IMR-90 (cell line): Measurements from ENCODE around the gene PDF. TPM values are rescaled to one million over a fixed set of nuclear protein-coding genes. Genes with fewer than 3 reads are reported as not detected.

Experiments
- ATAC-seq: fragments of 200-7000 bp; cut with Tn5 transposase; 2 replicates; pipeline ENCODE4 v1.9.1; 2020; ENCODE audit warnings: low read depth, mild to moderate bottlenecking, moderate library complexity
- BruUV-seq: library from RNA; stranded (reverse); fragments of 400-500 nt; replicated peaks from 2 replicates; lab custom pipeline; 2021; lab: Mats Ljungman, UMichigan
- CTCF ChIA-PET: fragments of 300-600 bp; formaldehyde crosslinking; extraction: SDS; loops from one replicate; lab custom pipeline; 2021; ENCODE audit warnings: antibody characterized with exemption; lab: Yijun Ruan, JAX
- POLR2A ChIA-PET: fragments of 300-600 bp; sonication (Branson Sonifier 250); formaldehyde crosslinking; loops from one replicate; lab custom pipeline; 2022; ENCODE audit warnings: antibody characterized with exemption; ENCODE audit not compliant: unreplicated experiment; lab: Charles Lee
- DNase-seq: peaks from one replicate; pipeline ENCODE4 v3.0.0; 2013
- H2AFZ ChIP-seq: replicated peaks from 2 replicates; pipeline ENCODE3; 2013; ENCODE audit warnings: low read length, mild to moderate bottlenecking; ENCODE audit not compliant: poor library complexity
- H2AK5ac ChIP-seq: 2 replicates; pipeline ENCODE4 v1.6.1; 2013; ENCODE audit warnings: low read depth, low read length, inconsistent platforms
- H2AK9ac ChIP-seq: replicated peaks from 2 replicates; pipeline ENCODE3; 2013; ENCODE audit warnings: mild to moderate bottlenecking, low read depth, low read length, moderate library complexity; ENCODE audit not compliant: poor library complexity
- H2BK120ac ChIP-seq: 2 replicates; pipeline ENCODE4 v1.6.1; 2013; ENCODE audit warnings: low read depth, low read length, inconsistent platforms
- H2BK15ac ChIP-seq: 3 replicates; pipeline ENCODE4 v1.6.1; 2013; ENCODE audit warnings: low read depth, low read length, inconsistent platforms
- H2BK20ac ChIP-seq: 2 replicates; pipeline ENCODE4 v1.6.1; 2013; ENCODE audit warnings: low read depth, mild to moderate bottlenecking, inconsistent platforms, low read length, moderate library complexity
- H2BK5ac ChIP-seq: 2 replicates; pipeline ENCODE4 v1.6.1; 2013; ENCODE audit warnings: mild to moderate bottlenecking, low read depth, low read length, inconsistent platforms; ENCODE audit not compliant: poor library complexity, severe bottlenecking
- H3K14ac ChIP-seq: replicated peaks from 2 replicates; pipeline ENCODE4 v1.6.1; 2013; ENCODE audit warnings: low read depth, low read length, inconsistent platforms
- H3K18ac ChIP-seq: 2 replicates; pipeline ENCODE4 v1.6.1; 2013; ENCODE audit warnings: low read depth, low read length, control low read depth
- H3K23ac ChIP-seq: 2 replicates; pipeline ENCODE4 v1.6.1; 2013; ENCODE audit warnings: low read depth, low read length, inconsistent platforms
- H3K27ac ChIP-seq: 2 replicates; pipeline ENCODE4 v1.5.1; 2013; ENCODE audit warnings: mild to moderate bottlenecking, control low read depth, low read length; ENCODE audit not compliant: insufficient read depth
- H3K27me3 ChIP-seq: 2 replicates; pipeline ENCODE4 v1.6.1; 2013; ENCODE audit warnings: low read length; ENCODE audit not compliant: control insufficient read depth, insufficient read depth
- H3K36me3 ChIP-seq: 2 replicates; pipeline ENCODE4 v1.6.1; 2013; ENCODE audit warnings: low read length, mixed read lengths; ENCODE audit not compliant: control insufficient read depth, insufficient read depth
- H3K4ac ChIP-seq: 2 replicates; pipeline ENCODE4 v1.6.1; 2013; ENCODE audit warnings: low read depth, low read length, inconsistent platforms
- H3K4me1 ChIP-seq: 2 replicates; pipeline ENCODE4 v1.6.1; 2013; ENCODE audit warnings: low read length, mixed read lengths; ENCODE audit not compliant: control insufficient read depth, insufficient read depth
- H3K4me2 ChIP-seq: 2 replicates; pipeline ENCODE4 v1.6.1; 2013; ENCODE audit warnings: low read depth, mild to moderate bottlenecking, control low read depth, low read length, moderate library complexity
- H3K4me3 ChIP-seq: 2 replicates; pipeline ENCODE4 v1.5.1; 2013; ENCODE audit warnings: low read depth, mild to moderate bottlenecking, control low read depth, low read length, moderate library complexity; ENCODE audit not compliant: insufficient read depth
- H3K56ac ChIP-seq: 2 replicates; pipeline ENCODE4 v1.6.1; 2013; ENCODE audit warnings: low read length, inconsistent platforms; ENCODE audit not compliant: insufficient read depth; ENCODE audit errors: extremely low read depth
- H3K79me1 ChIP-seq, 2 experiments: 2 replicates each; pipeline ENCODE4 v1.6.1; 2013; ENCODE audit warnings: low read length in 2 of 2, inconsistent platforms in 1 of 2, low read depth in 1 of 2
- H3K9ac ChIP-seq: 2 replicates; pipeline ENCODE4 v1.6.1; 2013; ENCODE audit warnings: low read depth, low read length, control low read depth
- H3K9me1 ChIP-seq: 2 replicates; pipeline ENCODE4 v1.6.1; 2013; ENCODE audit warnings: low read length, inconsistent platforms; ENCODE audit not compliant: insufficient read depth
- H3K9me3 ChIP-seq: 2 replicates; pipeline ENCODE4 v1.6.1; 2013; ENCODE audit warnings: low read length; ENCODE audit not compliant: control insufficient read depth, insufficient read depth
- H4K20me1 ChIP-seq: 2 replicates; pipeline ENCODE4 v1.6.1; 2013; ENCODE audit warnings: low read length, inconsistent platforms; ENCODE audit not compliant: insufficient read depth
- H4K5ac ChIP-seq: 2 replicates; pipeline ENCODE4 v1.6.1; 2013; ENCODE audit warnings: mild to moderate bottlenecking, low read depth, low read length, control low read depth
- H4K8ac ChIP-seq, 2 experiments: 2 replicates each; pipeline ENCODE4 v1.6.1; 2013; ENCODE audit warnings: low read depth in 2 of 2, low read length in 2 of 2, control low read depth in 1 of 2, inconsistent platforms in 1 of 2
- H4K91ac ChIP-seq: 2 replicates; pipeline ENCODE4 v1.6.1; 2013; ENCODE audit warnings: low read depth, low read length, inconsistent platforms; ENCODE audit not compliant: insufficient read depth
- BHLHE40 ChIP-seq: fragments of 150-350 bp; IDR thresholded peaks from 2 replicates; pipeline ENCODE4 v1.6.1; 2016; ENCODE audit warnings: mild to moderate bottlenecking, low read depth, low read length
- CEBPB ChIP-seq: IDR thresholded peaks from 2 replicates; pipeline ENCODE4 v1.6.1; 2012; ENCODE audit warnings: low read depth, low read length, improper control_type of control experiment
- CHD1 ChIP-seq: IDR thresholded peaks from 2 replicates; pipeline ENCODE4 v1.6.1; 2012; ENCODE audit warnings: low read depth, low read length, improper control_type of control experiment
- MAFK ChIP-seq: IDR thresholded peaks from 2 replicates; pipeline ENCODE4 v1.6.1; 2012; ENCODE audit warnings: low read depth, low read length, improper control_type of control experiment
- MAZ ChIP-seq: IDR thresholded peaks from 2 replicates; pipeline ENCODE4 v1.6.1; 2012; ENCODE audit warnings: low read depth, mild to moderate bottlenecking, low read length, improper control_type of control experiment, moderate library complexity, borderline replicate concordance
- MXI1 ChIP-seq: IDR thresholded peaks from 2 replicates; pipeline ENCODE4 v1.6.1; 2012; ENCODE audit warnings: low read depth, mild to moderate bottlenecking, low read length, moderate library complexity, borderline replicate concordance
- NFE2L2 ChIP-seq: fragments of 150-350 bp; IDR thresholded peaks from 2 replicates; pipeline ENCODE4 v1.6.1; 2016; ENCODE audit warnings: low read depth, mild to moderate bottlenecking, low read length
- POLR2A ChIP-seq: IDR thresholded peaks from 2 replicates; pipeline ENCODE4 v1.6.1; 2012; ENCODE audit warnings: mild to moderate bottlenecking, low read depth, low read length
- RAD21 ChIP-seq: IDR thresholded peaks from 2 replicates; pipeline ENCODE4 v1.6.1; 2012; ENCODE audit warnings: low read length, improper control_type of control experiment
- RCOR1 ChIP-seq: IDR thresholded peaks from 2 replicates; pipeline ENCODE4 v1.6.1; 2012; ENCODE audit warnings: mild to moderate bottlenecking, low read length, improper control_type of control experiment; ENCODE audit not compliant: insufficient replicate concordance
- RFX5 ChIP-seq: IDR thresholded peaks from 2 replicates; pipeline ENCODE4 v1.8.0; 2012; ENCODE audit warnings: low read depth, mild to moderate bottlenecking, low read length, moderate library complexity
- SMC3 ChIP-seq: fragments of 150-350 bp; IDR thresholded peaks from 2 replicates; pipeline ENCODE4 v1.6.1; 2016; ENCODE audit warnings: low read depth, mild to moderate bottlenecking, antibody characterized with exemption, low read length, moderate library complexity
- USF2 ChIP-seq: fragments of 150-350 bp; IDR thresholded peaks from 2 replicates; pipeline ENCODE4 v1.6.1; 2017; ENCODE audit warnings: mild to moderate bottlenecking, antibody characterized with exemption, low read length, low read depth
- WGBS, 2 experiments: methylation state at CpG; one replicate each; pipeline versions ENCODE4 v1.1.5 to v1.1.7; 2013; ENCODE audit warnings: missing lambda C conversion rate in 2 of 2; ENCODE audit not compliant: insufficient read length in 1 of 2; ENCODE audit errors: extremely low coverage in 2 of 2; 5-methylcytosine and 5-hydroxymethylcytosine counted together
- dilution Hi-C: fragments of 300-500 bp; cut with HindIII; formaldehyde crosslinking; loops from one replicate; pipeline ENCODE4 v1.14.3; 2018; ENCODE audit warnings: low sequenced_read_pairs; ENCODE audit not compliant: unreplicated experiment
- in situ Hi-C: fragments of 300-500 bp; cut with MboI; formaldehyde crosslinking; loops from 3 replicates; pipeline ENCODE4 v1.14.3; 2019; ENCODE audit warnings: low sequenced_read_pairs, inconsistent platforms, mixed read lengths
- intact Hi-C: fragments of 100-400 bp; cut with micrococcal nuclease; formaldehyde crosslinking; loops from 2 replicates; pipeline ENCODE4 v1.10.0; 2022
- polyA plus RNA-seq, 3 experiments: library from polyadenylated mRNA; depleted of rRNA; stranded (reverse); fragments of >200 nt; gene quantifications; 2 replicates each; pipeline ENCODE4 v1.2.3, GENCODE V29; 2012; ENCODE audit warnings: low replicate concordance in 1 of 3
- total RNA-seq: library from RNA; depleted of rRNA; stranded (reverse); fragments of >200 nt; gene quantifications from 2 replicates; pipeline ENCODE4 v1.2.3, GENCODE V29; 2012
- TF ChIP-seq, protein P1 (sequence below): fragments of 150-350 bp; IDR thresholded peaks from 2 replicates; pipeline ENCODE4 v1.6.1; 2016; ENCODE audit warnings: low read depth, mild to moderate bottlenecking, low read length, moderate library complexity, borderline replicate concordance
- TF ChIP-seq, protein P2 (sequence below): conservative IDR thresholded peaks from 2 replicates; pipeline ENCODE4 v1.5.1; 2012; ENCODE audit warnings: mild to moderate bottlenecking, low read depth, low read length, improper control_type of control experiment

The PDF gene
- total and polyA plus RNA-seq, 2 of the 4 experiments (the other 2 are of a cell fraction) = 4.5 to 6.4 TPM

GRCh38 chr16:69319826-69320739, 10.3 kb downstream of the PDF start:
- no peak overlapping the region for H3K18ac ChIP-seq
- ChIA-PET CTCF (no interaction called here), POLR2A (no interaction called here)
- no peak overlapping the region for H2BK15ac ChIP-seq
- H3K23ac ChIP-seq = no peak overlapping the region
- no peak overlapping the region for H4K8ac ChIP-seq
- DNase-seq = no peak
- no peak overlapping the region for H3K9ac ChIP-seq
- no peak overlapping the region for H3K4me3 ChIP-seq
- no peak overlapping the region for H3K4ac ChIP-seq
- in situ Hi-C loops = no loop called here
- ATAC-seq = no peak
- no peak overlapping the region for H2BK120ac ChIP-seq
- peaks cover 85% of the 10 kb centered on the region for H3K36me3 ChIP-seq
- intact Hi-C loops = no loop called here
- WGBS, 2 experiments = 97% methylated on average over 9 of the region's 30 CpGs; no CpG with 5 or more reads in 1 of the 2 experiments
- H2AK9ac ChIP-seq = peak overlapping the region; percentile 24
- H3K4me2 ChIP-seq = no peak overlapping the region
- no peak overlapping the region for H4K91ac ChIP-seq
- no peaks in the 10 kb centered on the region for H3K27me3 ChIP-seq
- no peak overlapping the region for H3K56ac ChIP-seq
- H4K20me1 ChIP-seq = peaks cover 47% of the 10 kb centered on the region
- H3K4me1 ChIP-seq = no peaks in the 10 kb centered on the region
- dilution Hi-C loops = no loop called here
- H2BK5ac ChIP-seq = no peak overlapping the region
- no peak overlapping the region for H4K5ac ChIP-seq
- H2AFZ ChIP-seq = peak overlapping the region; percentile 32
- H3K79me1 ChIP-seq = peaks cover 42 to 83% of the 10 kb centered on the region in 2 experiments
- no TSS peak for BruUV-seq
- H3K9me1 ChIP-seq = peaks cover 3% of the 10 kb centered on the region; the same call in 1 of the 2 replicates
- H3K27ac ChIP-seq = no peak overlapping the region
- no peak overlapping the region for H2BK20ac ChIP-seq
- no peak overlapping the region for H2AK5ac ChIP-seq
- no peaks in the 10 kb centered on the region for H3K9me3 ChIP-seq
- H3K14ac ChIP-seq = no peak overlapping the region
- TF ChIP-seq MXI1 (no peak), USF2 (no peak), POLR2A (no peak), CEBPB (no peak), MAFK (no peak), CHD1 (no peak), RAD21 (no peak), BHLHE40 (no peak), RCOR1 (no peak), NFE2L2 (no peak), SMC3 (no peak), RFX5 (no peak), MAZ (no peak)
- TF ChIP-seq, protein P1, sequence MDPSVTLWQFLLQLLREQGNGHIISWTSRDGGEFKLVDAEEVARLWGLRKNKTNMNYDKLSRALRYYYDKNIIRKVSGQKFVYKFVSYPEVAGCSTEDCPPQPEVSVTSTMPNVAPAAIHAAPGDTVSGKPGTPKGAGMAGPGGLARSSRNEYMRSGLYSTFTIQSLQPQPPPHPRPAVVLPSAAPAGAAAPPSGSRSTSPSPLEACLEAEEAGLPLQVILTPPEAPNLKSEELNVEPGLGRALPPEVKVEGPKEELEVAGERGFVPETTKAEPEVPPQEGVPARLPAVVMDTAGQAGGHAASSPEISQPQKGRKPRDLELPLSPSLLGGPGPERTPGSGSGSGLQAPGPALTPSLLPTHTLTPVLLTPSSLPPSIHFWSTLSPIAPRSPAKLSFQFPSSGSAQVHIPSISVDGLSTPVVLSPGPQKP = no peak
- TF ChIP-seq, protein P2, sequence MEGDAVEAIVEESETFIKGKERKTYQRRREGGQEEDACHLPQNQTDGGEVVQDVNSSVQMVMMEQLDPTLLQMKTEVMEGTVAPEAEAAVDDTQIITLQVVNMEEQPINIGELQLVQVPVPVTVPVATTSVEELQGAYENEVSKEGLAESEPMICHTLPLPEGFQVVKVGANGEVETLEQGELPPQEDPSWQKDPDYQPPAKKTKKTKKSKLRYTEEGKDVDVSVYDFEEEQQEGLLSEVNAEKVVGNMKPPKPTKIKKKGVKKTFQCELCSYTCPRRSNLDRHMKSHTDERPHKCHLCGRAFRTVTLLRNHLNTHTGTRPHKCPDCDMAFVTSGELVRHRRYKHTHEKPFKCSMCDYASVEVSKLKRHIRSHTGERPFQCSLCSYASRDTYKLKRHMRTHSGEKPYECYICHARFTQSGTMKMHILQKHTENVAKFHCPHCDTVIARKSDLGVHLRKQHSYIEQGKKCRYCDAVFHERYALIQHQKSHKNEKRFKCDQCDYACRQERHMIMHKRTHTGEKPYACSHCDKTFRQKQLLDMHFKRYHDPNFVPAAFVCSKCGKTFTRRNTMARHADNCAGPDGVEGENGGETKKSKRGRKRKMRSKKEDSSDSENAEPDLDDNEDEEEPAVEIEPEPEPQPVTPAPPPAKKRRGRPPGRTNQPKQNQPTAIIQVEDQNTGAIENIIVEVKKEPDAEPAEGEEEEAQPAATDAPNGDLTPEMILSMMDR = no peak
